ENCODE data around the gene PNPLA8.

GRCh38 chr7:108434010-108434409 lies 91.9 kb downstream of the PNPLA8 start:
- TF ChIP-seq CTCF (IDR thresholded peaks at IDR 0.05; ENCODE audit: poor library complexity, severe bottlenecking) (no peak), EZH2 (IDR thresholded peaks at IDR 0.05; ENCODE audit: borderline replicate concordance, insufficient read depth, low read length, poor library complexity, severe bottlenecking) (no peak), SMC3 (conservative IDR thresholded peaks at IDR 0.05; ENCODE audit: poor library complexity) (no peak), RAD21 (conservative IDR thresholded peaks at IDR 0.05) (no peak)

Measured in neural cell (in vitro differentiated cells).